ENCODE data around the gene ANKS6.

- no peak for TF ChIP-seq POLR2AphosphoS5 (IDR thresholded peaks at IDR 0.05; ENCODE audit: low read depth, low read length)
- TF ChIP-seq TAF1 (IDR thresholded peaks at IDR 0.05; ENCODE audit: low read depth, low read length), result no peak
- no peak for TF ChIP-seq POLR2A (IDR thresholded peaks at IDR 0.05; ENCODE audit: low read depth, low read length)
- no peak for TF ChIP-seq SPI1 (IDR thresholded peaks at IDR 0.05; ENCODE audit: low read depth, low read length)
- TF ChIP-seq POU2F2 (IDR thresholded peaks at IDR 0.05; ENCODE audit: low read depth, low read length), result no peak
- no peak for TF ChIP-seq PAX5 (IDR thresholded peaks at IDR 0.05; ENCODE audit: insufficient read depth, low read length, severe bottlenecking)
These were observed 31.1 kb downstream of the ANKS6 start for GRCh38 chr9:98765256-98765655.
